GM19395 (cell line): Measurements from ENCODE around the gene SMARCAD1.
A peak's percentile ranks its signal among the peaks of the same experiment; 100 is the strongest.
"Not testable (repeated sequence)": the region's sequence is repeated elsewhere in the genome, so short reads cannot be mapped to it uniquely, and the experiment has no call there.

Source experiments
- ATAC-seq: cut with Tn5 transposase; IDR thresholded peaks from one replicate; pipeline ENCODE4 v1.9.1; 2021; ENCODE audit warnings: mild to moderate bottlenecking, moderate library complexity; ENCODE audit not compliant: unreplicated experiment

Gene SMARCAD1

GRCh38 chr4:94290245-94290644, 82.6 kb downstream of the SMARCAD1 start:
- no peak for ATAC-seq

- not testable (repeated sequence) for ATAC-seq
Observed at GRCh38 chr4:94293981-94294380, 86.3 kb downstream of the SMARCAD1 start.

GRCh38 chr4:94295473-94295872, 87.8 kb downstream of the SMARCAD1 start:
- ATAC-seq: not testable (repeated sequence)

GRCh38 chr4:94298725-94299252, 91.1 kb downstream of the SMARCAD1 start:
- no peak for ATAC-seq

- no peak for ATAC-seq
Observed at GRCh38 chr4:94302191-94302590, 94.5 kb downstream of the SMARCAD1 start.

- peak; percentile 81 for ATAC-seq
Observed at GRCh38 chr4:94304365-94304971, 96.8 kb downstream of the SMARCAD1 start.

- ATAC-seq: no peak
Observed at GRCh38 chr4:94305466-94306225, 98.0 kb downstream of the SMARCAD1 start.

GRCh38 chr4:94306713-94307112, 99.0 kb downstream of the SMARCAD1 start:
- ATAC-seq: no peak

- ATAC-seq: no peak
Observed at GRCh38 chr4:94307231-94307871, 99.7 kb downstream of the SMARCAD1 start.

GRCh38 chr4:94319927-94320326, 112.3 kb downstream of the SMARCAD1 start:
- ATAC-seq: not testable (repeated sequence)

- ATAC-seq: no peak
Observed at GRCh38 chr4:94325835-94326234, 118.2 kb downstream of the SMARCAD1 start.

- ATAC-seq: no peak
Observed at GRCh38 chr4:94329933-94330332, 122.3 kb downstream of the SMARCAD1 start.

GRCh38 chr4:94332983-94333590, 125.4 kb downstream of the SMARCAD1 start:
- no peak for ATAC-seq

- no peak for ATAC-seq
Observed at GRCh38 chr4:94333866-94334265, 126.2 kb downstream of the SMARCAD1 start.

- ATAC-seq: no peak
Observed at GRCh38 chr4:94334476-94334875, 126.8 kb downstream of the SMARCAD1 start.

GRCh38 chr4:94334962-94335361, 127.3 kb downstream of the SMARCAD1 start:
- no peak for ATAC-seq

GRCh38 chr4:94336303-94336702, 128.6 kb downstream of the SMARCAD1 start:
- no peak for ATAC-seq

GRCh38 chr4:94336791-94337190, 129.1 kb downstream of the SMARCAD1 start:
- ATAC-seq: not testable (repeated sequence)

GRCh38 chr4:94338681-94339351, 131.2 kb downstream of the SMARCAD1 start:
- peak; percentile 76 for ATAC-seq

GRCh38 chr4:94339779-94340178, 132.1 kb downstream of the SMARCAD1 start:
- ATAC-seq: no peak
